ENCODE measurements around the gene WDR20.

- TF ChIP-seq CTCF (IDR thresholded peaks at IDR 0.05) (no peak), ZFX (IDR thresholded peaks at IDR 0.05; ENCODE audit: borderline replicate concordance) (no peak)
Measured at GRCh38 chr14:102213984-102214658, 74.4 kb downstream of the WDR20 start.
